Measurements from ENCODE around the gene TENT5C. TPM values are rescaled to one million over a fixed set of nuclear protein-coding genes. Genes with fewer than 3 reads are reported as not detected.

TENT5C gene
- polyA plus RNA-seq, 1 donor (not counting 4 experiments of a cell fraction or from before 2014, with no cell fraction given): 0.13 TPM

DNA sequence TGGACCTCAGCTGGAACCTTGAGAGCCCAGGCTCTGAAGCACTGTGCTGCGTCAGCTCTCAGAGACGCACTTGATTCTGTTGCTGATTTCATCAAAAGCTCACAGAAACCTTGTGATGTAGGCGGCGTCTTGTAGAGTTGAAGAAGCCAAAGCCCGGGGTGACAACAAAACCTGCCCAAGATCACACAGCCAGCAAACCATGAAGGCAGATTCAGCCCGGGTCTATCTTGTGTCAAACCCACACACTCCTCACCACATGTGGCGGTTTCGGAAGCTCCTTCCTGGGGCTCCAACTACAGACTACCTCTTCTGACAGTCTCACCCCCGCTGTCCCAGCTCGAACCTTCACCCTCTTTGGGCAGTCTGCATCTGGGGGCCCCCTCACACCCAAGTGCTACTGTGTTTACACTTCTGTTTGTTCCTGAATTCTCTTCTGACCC, 50.4 kb downstream of the TENT5C start:
- H2AFZ ChIP-seq (ENCODE audit: control insufficient read depth, low read length): no peak overlapping the region
- H3K4me2 ChIP-seq (ENCODE audit: control insufficient read depth, extremely low read depth, insufficient read depth, low read depth, low read length): no peak overlapping the region
- TF ChIP-seq, protein P1, sequence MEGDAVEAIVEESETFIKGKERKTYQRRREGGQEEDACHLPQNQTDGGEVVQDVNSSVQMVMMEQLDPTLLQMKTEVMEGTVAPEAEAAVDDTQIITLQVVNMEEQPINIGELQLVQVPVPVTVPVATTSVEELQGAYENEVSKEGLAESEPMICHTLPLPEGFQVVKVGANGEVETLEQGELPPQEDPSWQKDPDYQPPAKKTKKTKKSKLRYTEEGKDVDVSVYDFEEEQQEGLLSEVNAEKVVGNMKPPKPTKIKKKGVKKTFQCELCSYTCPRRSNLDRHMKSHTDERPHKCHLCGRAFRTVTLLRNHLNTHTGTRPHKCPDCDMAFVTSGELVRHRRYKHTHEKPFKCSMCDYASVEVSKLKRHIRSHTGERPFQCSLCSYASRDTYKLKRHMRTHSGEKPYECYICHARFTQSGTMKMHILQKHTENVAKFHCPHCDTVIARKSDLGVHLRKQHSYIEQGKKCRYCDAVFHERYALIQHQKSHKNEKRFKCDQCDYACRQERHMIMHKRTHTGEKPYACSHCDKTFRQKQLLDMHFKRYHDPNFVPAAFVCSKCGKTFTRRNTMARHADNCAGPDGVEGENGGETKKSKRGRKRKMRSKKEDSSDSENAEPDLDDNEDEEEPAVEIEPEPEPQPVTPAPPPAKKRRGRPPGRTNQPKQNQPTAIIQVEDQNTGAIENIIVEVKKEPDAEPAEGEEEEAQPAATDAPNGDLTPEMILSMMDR (optimal IDR thresholded peaks at IDR 0.05 in 1 of 3, IDR thresholded peaks at IDR 0.05 in 1 of 3, conservative IDR thresholded peaks at IDR 0.05 in 1 of 3; ENCODE audit: extremely low read depth in 1 of 3, insufficient read depth in 2 of 3, low read length in 3 of 3): no peak
- no peak for TF ChIP-seq EZH2 (IDR thresholded peaks at IDR 0.05; ENCODE audit: low read length)
- dilution Hi-C loops (cut with MboI; ENCODE audit: extremely low pct_ligation_motif_present, low sequenced_read_pairs): no loop called here
- no peaks in the 10 kb centered on the region for H3K36me3 ChIP-seq (ENCODE audit: control insufficient read depth in 2 of 2, extremely low read depth in 1 of 2, insufficient read depth in 2 of 2, low read length in 2 of 2)
- no peak for DNase-seq (ENCODE audit: low read depth, low spot score)
- H4K20me1 ChIP-seq (ENCODE audit: control insufficient read depth, extremely low read depth, insufficient read depth, low read length): no peaks in the 10 kb centered on the region
- H3K9ac ChIP-seq (ENCODE audit: control insufficient read depth, extremely low read depth, insufficient read depth, low read length): no peak overlapping the region
- H3K27ac ChIP-seq (ENCODE audit: control insufficient read depth, insufficient read depth, low read length): no peak overlapping the region
- peaks cover 32% of the 10 kb centered on the region for H3K4me1 ChIP-seq (ENCODE audit: control insufficient read depth, extremely low read depth, insufficient read depth, low read length)
- no peaks in the 10 kb centered on the region for H3K27me3 ChIP-seq (ENCODE audit: control insufficient read depth, extremely low read depth, insufficient read depth, low read length)
- no peaks in the 10 kb centered on the region for H3K9me1 ChIP-seq (ENCODE audit: control insufficient read depth, extremely low read depth, insufficient read depth, low read length)
- FAIRE-seq: no peak
- no peaks in the 10 kb centered on the region for H3K9me3 ChIP-seq (ENCODE audit: control insufficient read depth, low read depth, low read length)
- no peaks in the 10 kb centered on the region for H3K79me2 ChIP-seq (ENCODE audit: control insufficient read depth, insufficient read depth, low read length)
- H3K4me3 ChIP-seq (ENCODE audit: control insufficient read depth in 2 of 3, extremely low read depth in 1 of 3, insufficient read depth in 2 of 3, low read depth in 1 of 3, low read length in 3 of 3): no peak overlapping the region

DNA sequence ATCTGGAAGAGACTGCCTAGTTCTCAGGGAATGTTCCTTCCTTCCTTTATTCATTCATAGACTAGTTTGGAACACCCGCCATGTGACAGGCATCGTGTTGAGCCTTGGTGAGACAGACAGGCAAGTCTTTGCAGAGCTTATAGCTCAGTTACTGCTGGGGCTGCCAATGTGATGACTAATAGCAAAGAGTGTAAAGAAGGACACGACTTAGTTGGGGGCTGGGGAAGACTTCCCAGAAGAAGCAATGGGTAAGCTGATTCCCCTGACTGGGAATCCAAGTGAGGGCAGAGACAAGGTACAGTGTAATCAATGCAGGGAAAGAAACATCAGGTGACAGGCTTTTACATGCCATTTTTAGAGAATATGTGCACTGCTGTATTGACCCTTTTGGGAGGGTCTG, 51.2 kb downstream of the TENT5C start:
- Histone ChIP-seq H3K27me3 (ENCODE audit: control insufficient read depth, extremely low read depth, insufficient read depth, low read length) (no peaks in the 10 kb centered on the region), H3K9me3 (ENCODE audit: control insufficient read depth, low read depth, low read length) (no peaks in the 10 kb centered on the region), H3K79me2 (ENCODE audit: control insufficient read depth, insufficient read depth, low read length) (no peaks in the 10 kb centered on the region), H3K4me1 (ENCODE audit: control insufficient read depth, extremely low read depth, insufficient read depth, low read length) (peaks cover 32% of the 10 kb centered on the region), H3K4me3 (ENCODE audit: control insufficient read depth in 2 of 3, extremely low read depth in 1 of 3, insufficient read depth in 2 of 3, low read depth in 1 of 3, low read length in 3 of 3) (no peak overlapping the region), H2AFZ (ENCODE audit: control insufficient read depth, low read length) (peak overlapping the region; percentile 47), H4K20me1 (ENCODE audit: control insufficient read depth, extremely low read depth, insufficient read depth, low read length) (no peaks in the 10 kb centered on the region), H3K36me3 (ENCODE audit: control insufficient read depth in 2 of 2, extremely low read depth in 1 of 2, insufficient read depth in 2 of 2, low read length in 2 of 2) (no peaks in the 10 kb centered on the region), H3K9me1 (ENCODE audit: control insufficient read depth, extremely low read depth, insufficient read depth, low read length) (no peaks in the 10 kb centered on the region), H3K27ac (ENCODE audit: control insufficient read depth, insufficient read depth, low read length) (peak overlapping the region; percentile 52), H3K9ac (ENCODE audit: control insufficient read depth, extremely low read depth, insufficient read depth, low read length) (no peak overlapping the region), H3K4me2 (ENCODE audit: control insufficient read depth, extremely low read depth, insufficient read depth, low read depth, low read length) (peak overlapping the region; percentile 72)
- dilution Hi-C loops (cut with MboI; ENCODE audit: extremely low pct_ligation_motif_present, low sequenced_read_pairs): no loop called here
- FAIRE-seq: peak; percentile 90
- DNase-seq (ENCODE audit: low read depth, low spot score): peak; percentile 59
- no peak for TF ChIP-seq EZH2 (IDR thresholded peaks at IDR 0.05; ENCODE audit: low read length)
- TF ChIP-seq, protein P1 (optimal IDR thresholded peaks at IDR 0.05 in 1 of 3, IDR thresholded peaks at IDR 0.05 in 1 of 3, conservative IDR thresholded peaks at IDR 0.05 in 1 of 3; ENCODE audit: extremely low read depth in 1 of 3, insufficient read depth in 2 of 3, low read length in 3 of 3): no peak
